ENCODE data around the gene UBL7. TPM values are rescaled to one million over a fixed set of nuclear protein-coding genes. Genes with fewer than 3 reads are reported as not detected.

UBL7 gene
- total RNA-seq, 2 donors from 2014 or later = 25.7 to 47.2 TPM

DNA sequence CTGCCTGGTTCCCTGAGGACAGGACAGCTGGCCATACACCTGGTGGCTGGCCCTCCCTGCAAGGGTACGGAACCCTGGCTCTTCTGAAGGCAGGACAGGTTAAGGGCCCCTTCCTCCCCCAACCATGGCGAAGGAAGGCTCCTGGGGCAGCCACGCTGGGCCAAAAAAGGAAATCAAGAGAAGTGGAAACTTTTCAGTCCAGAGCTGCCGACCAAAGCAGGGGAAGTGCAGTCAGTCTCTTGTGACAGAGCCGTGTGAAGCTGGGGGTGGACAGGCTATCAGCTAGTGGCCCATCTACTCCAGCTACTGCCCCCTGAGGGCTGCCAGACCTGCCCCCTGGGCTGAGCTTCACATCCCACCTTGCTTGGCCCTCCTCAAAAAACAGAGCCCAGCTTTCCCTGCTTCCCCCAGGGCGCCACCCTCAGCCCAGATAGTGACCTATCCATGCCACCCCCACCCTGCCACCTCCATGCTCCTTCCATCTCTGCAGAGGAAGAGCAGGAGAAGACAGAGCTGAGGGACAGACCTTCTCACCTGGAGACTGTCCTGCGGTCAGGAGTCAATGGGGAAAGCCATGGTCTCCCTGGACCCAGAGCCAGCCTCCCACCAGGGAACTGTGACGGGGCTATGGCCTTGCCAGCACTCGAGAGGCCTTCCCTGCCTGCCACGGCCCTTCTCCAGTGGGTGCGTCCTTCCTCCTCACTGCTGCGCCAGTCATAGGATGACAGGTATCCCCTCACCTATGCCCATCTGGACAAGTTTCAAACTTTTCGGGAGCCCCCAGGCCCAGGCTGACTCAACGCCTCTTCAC is 31.8 kb downstream of the UBL7 start:
- H3K27ac ChIP-seq = no peak overlapping the region

DNA sequence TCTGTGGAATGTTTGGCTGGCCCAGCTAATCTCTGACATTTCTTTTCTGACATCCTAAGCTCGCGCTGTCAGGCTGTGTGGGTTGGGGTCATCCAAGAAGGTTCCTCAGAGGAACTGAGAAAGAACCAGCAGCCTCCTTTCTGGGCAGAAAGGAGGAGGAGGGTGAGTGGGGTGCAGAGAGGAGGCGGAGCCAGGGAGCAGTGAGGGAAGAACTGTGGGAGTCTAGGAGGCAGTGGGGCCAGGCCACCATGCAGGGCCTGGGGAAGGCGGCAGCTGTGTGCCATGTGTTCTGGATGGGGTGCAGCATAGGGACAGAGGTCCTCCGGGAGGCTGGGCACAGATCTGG is 32.5 kb downstream of the UBL7 start:
- no peaks in the 10 kb centered on the region for H3K9me3 ChIP-seq
- H3K36me3 ChIP-seq (replicated peaks in 1 of 2; ENCODE audit: insufficient read depth in 1 of 2, low read depth in 2 of 2) = no peaks in the 10 kb centered on the region
- intact Hi-C loops (cut with DNase I) = no loop called here
- DNase-seq (no peak), ATAC-seq (no peak)
- 65 to 69% methylated on average over 5 of the region's 5 CpGs for WGBS, 2 donors
- H3K27ac ChIP-seq = no peak overlapping the region
- H3K27me3 ChIP-seq = no peaks in the 10 kb centered on the region
- H3K4me1 ChIP-seq = peaks cover 12% of the 10 kb centered on the region
- no peak overlapping the region for H3K4me3 ChIP-seq
- no peak for TF ChIP-seq POLR2A (IDR thresholded peaks at IDR 0.05)
- TF ChIP-seq, protein P1, sequence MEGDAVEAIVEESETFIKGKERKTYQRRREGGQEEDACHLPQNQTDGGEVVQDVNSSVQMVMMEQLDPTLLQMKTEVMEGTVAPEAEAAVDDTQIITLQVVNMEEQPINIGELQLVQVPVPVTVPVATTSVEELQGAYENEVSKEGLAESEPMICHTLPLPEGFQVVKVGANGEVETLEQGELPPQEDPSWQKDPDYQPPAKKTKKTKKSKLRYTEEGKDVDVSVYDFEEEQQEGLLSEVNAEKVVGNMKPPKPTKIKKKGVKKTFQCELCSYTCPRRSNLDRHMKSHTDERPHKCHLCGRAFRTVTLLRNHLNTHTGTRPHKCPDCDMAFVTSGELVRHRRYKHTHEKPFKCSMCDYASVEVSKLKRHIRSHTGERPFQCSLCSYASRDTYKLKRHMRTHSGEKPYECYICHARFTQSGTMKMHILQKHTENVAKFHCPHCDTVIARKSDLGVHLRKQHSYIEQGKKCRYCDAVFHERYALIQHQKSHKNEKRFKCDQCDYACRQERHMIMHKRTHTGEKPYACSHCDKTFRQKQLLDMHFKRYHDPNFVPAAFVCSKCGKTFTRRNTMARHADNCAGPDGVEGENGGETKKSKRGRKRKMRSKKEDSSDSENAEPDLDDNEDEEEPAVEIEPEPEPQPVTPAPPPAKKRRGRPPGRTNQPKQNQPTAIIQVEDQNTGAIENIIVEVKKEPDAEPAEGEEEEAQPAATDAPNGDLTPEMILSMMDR (IDR thresholded peaks at IDR 0.05) = no peak

More for the DNA sequence above, 31.8 kb downstream of the UBL7 start:
- TF ChIP-seq POLR2A (IDR thresholded peaks at IDR 0.05) = no peak
- TF ChIP-seq, protein P1 (IDR thresholded peaks at IDR 0.05) = no peak
- DNase-seq (no peak), ATAC-seq (no peak)
- H3K9me3 ChIP-seq = no peaks in the 10 kb centered on the region
- 87 to 94% methylated on average over 13 to 14 of the region's 14 CpGs for WGBS, 2 donors
- peaks cover 17% of the 10 kb centered on the region for H3K4me1 ChIP-seq
- H3K36me3 ChIP-seq (replicated peaks in 1 of 2; ENCODE audit: insufficient read depth in 1 of 2, low read depth in 2 of 2) = no peaks in the 10 kb centered on the region
- intact Hi-C loops (cut with DNase I) = no loop called here
- H3K4me3 ChIP-seq = no peak overlapping the region
- H3K27me3 ChIP-seq = no peaks in the 10 kb centered on the region

- TF ChIP-seq POLR2A (IDR thresholded peaks at IDR 0.05) = no peak
- TF ChIP-seq, protein P1 (IDR thresholded peaks at IDR 0.05) = no peak
- intact Hi-C loops (cut with DNase I) = no loop called here
- WGBS, 2 donors = 77 to 90% methylated on average over 6 to 9 of the region's 9 CpGs
- no peaks in the 10 kb centered on the region for H3K9me3 ChIP-seq
- H3K36me3 ChIP-seq (replicated peaks in 1 of 2; ENCODE audit: insufficient read depth in 1 of 2, low read depth in 2 of 2) = no peaks in the 10 kb centered on the region
- no peak for ATAC-seq
- no peak overlapping the region for H3K27ac ChIP-seq
- H3K27me3 ChIP-seq = no peaks in the 10 kb centered on the region
- H3K4me1 ChIP-seq = peaks cover 6% of the 10 kb centered on the region
- no peak overlapping the region for H3K4me3 ChIP-seq
- no peak for DNase-seq
Observed at GRCh38 chr15:74427607-74428441, 33.1 kb downstream of the UBL7 start.

- no peak for TF ChIP-seq POLR2A (IDR thresholded peaks at IDR 0.05)
- TF ChIP-seq, protein P1 (IDR thresholded peaks at IDR 0.05) = no peak
- no peak for ATAC-seq
Observed at GRCh38 chr15:74426404-74427281, 34.3 kb downstream of the UBL7 start.

More at GRCh38 chr15:74426404-74427281, 34.3 kb downstream of the UBL7 start:
- H3K27ac ChIP-seq = no peak overlapping the region
- H3K9me3 ChIP-seq = no peaks in the 10 kb centered on the region
- WGBS, 2 donors = 85 to 89% methylated on average over 6 to 10 of the region's 10 CpGs
- intact Hi-C loops (cut with DNase I) = no loop called here
- H3K27me3 ChIP-seq = no peaks in the 10 kb centered on the region
- DNase-seq = no peak
- no peaks in the 10 kb centered on the region for H3K4me1 ChIP-seq
- no peak overlapping the region for H3K4me3 ChIP-seq
- H3K36me3 ChIP-seq (replicated peaks in 1 of 2; ENCODE audit: insufficient read depth in 1 of 2, low read depth in 2 of 2) = no peaks in the 10 kb centered on the region
